GM12865 (cell line): ENCODE measurements around the gene C11orf21.

Experiments used
- DNase-seq: peaks from one replicate; pipeline ENCODE4 v3.0.0; 2010; ENCODE audit warnings: low read depth
- H3K4me3 ChIP-seq: 2 replicates; pipeline ENCODE4 v1.5.1; 2011; ENCODE audit warnings: mild to moderate bottlenecking, low read depth, low read length, control low read depth
- CTCF ChIP-seq: IDR thresholded peaks from 2 replicates; pipeline ENCODE4 v1.5.1; 2011; ENCODE audit warnings: low read length, control low read depth, low read depth, inconsistent platforms; ENCODE audit not compliant: insufficient read depth; ENCODE audit errors: missing control alignments

C11orf21 gene

GRCh38 chr11:2328656-2329354 is 27.1 kb upstream of the C11orf21 start:
- TF ChIP-seq CTCF = no peak
- no peak for DNase-seq
- no peak overlapping the region for H3K4me3 ChIP-seq

GRCh38 chr11:2328021-2328420 is 26.3 kb upstream of the C11orf21 start:
- TF ChIP-seq CTCF = no peak
- no peak for DNase-seq
- no peak overlapping the region for H3K4me3 ChIP-seq

GRCh38 chr11:2327032-2327431 is 25.3 kb upstream of the C11orf21 start:
- DNase-seq = no peak
- TF ChIP-seq CTCF = no peak
- H3K4me3 ChIP-seq = no peak overlapping the region

GRCh38 chr11:2325719-2326118 is 24.0 kb upstream of the C11orf21 start:
- TF ChIP-seq CTCF = no peak
- H3K4me3 ChIP-seq = no peak overlapping the region
- DNase-seq = no peak

- H3K4me3 ChIP-seq = no peak overlapping the region
- DNase-seq = no peak
- no peak for TF ChIP-seq CTCF
These were observed 23.4 kb upstream of the C11orf21 start for GRCh38 chr11:2325123-2325522.

- TF ChIP-seq CTCF = no peak
- H3K4me3 ChIP-seq = no peak overlapping the region
- DNase-seq = no peak
These were observed 19.6 kb upstream of the C11orf21 start for GRCh38 chr11:2321311-2321683.

GRCh38 chr11:2320568-2321310 is 19.0 kb upstream of the C11orf21 start:
- TF ChIP-seq CTCF = no peak
- no peak for DNase-seq
- no peak overlapping the region for H3K4me3 ChIP-seq
